MCF 10A (cell line): Measurements from ENCODE around the gene MAP2K3. TPM values are rescaled to one million over a fixed set of nuclear protein-coding genes. Genes with fewer than 3 reads are reported as not detected.

Experiments used
- BruUV-seq: library from RNA; stranded (reverse); fragments of 400-500 nt; replicated peaks from 2 replicates; lab custom pipeline; 2021; lab: Mats Ljungman, UMichigan
- CTCF ChIA-PET: fragments of 300-600 bp; sonication (Branson Sonifier 250); formaldehyde crosslinking; extraction: SDS; loops from one replicate; lab custom pipeline; 2021; ENCODE audit warnings: antibody characterized with exemption, inconsistent platforms; lab: Yijun Ruan, JAX
- POLR2A ChIA-PET: fragments of 300-600, 350-650 bp; sonication (Branson Sonifier 250); formaldehyde crosslinking; extraction: SDS; loops from one replicate; lab custom pipeline; 2020; ENCODE audit warnings: antibody characterized with exemption, inconsistent platforms; lab: Yijun Ruan, JAX
- DNase-seq: peaks from one replicate; pipeline ENCODE4 v3.0.0-alpha.2; 2018; ENCODE audit not compliant: unreplicated experiment
- H3K27ac Mint-ChIP-seq: one replicate; pipeline ENCODE4 v1.8.0; 2022; ENCODE audit warnings: mild to moderate bottlenecking, low read depth, mixed read lengths; ENCODE audit not compliant: unreplicated experiment
- H3K27me3 Mint-ChIP-seq: one replicate; pipeline ENCODE4 v1.8.0; 2022; ENCODE audit warnings: mixed read lengths; ENCODE audit not compliant: insufficient read depth, unreplicated experiment
- H3K36me3 Mint-ChIP-seq: one replicate; pipeline ENCODE4 v1.8.0; 2022; ENCODE audit warnings: mild to moderate bottlenecking, moderate library complexity, mixed read lengths; ENCODE audit not compliant: insufficient read depth, unreplicated experiment
- H3K4me1 Mint-ChIP-seq: one replicate; pipeline ENCODE4 v1.8.0; 2022; ENCODE audit warnings: mixed read lengths; ENCODE audit not compliant: insufficient read depth, unreplicated experiment
- H3K4me3 Mint-ChIP-seq: one replicate; pipeline ENCODE4 v1.8.0; 2022; ENCODE audit warnings: mild to moderate bottlenecking, moderate library complexity, mixed read lengths; ENCODE audit not compliant: unreplicated experiment
- H3K9me3 Mint-ChIP-seq: one replicate; pipeline ENCODE4 v1.8.0; 2022; ENCODE audit warnings: mixed read lengths; ENCODE audit not compliant: unreplicated experiment
- intact Hi-C: fragments of 100-400 bp; cut with micrococcal nuclease; formaldehyde crosslinking; loops from 2 replicates; pipeline ENCODE4 v1.14.1; 2022
- total RNA-seq: library from RNA; stranded (reverse); gene quantifications from 2 replicates; pipeline ENCODE4 v1.2.3, GENCODE V29; 2022
- TF ChIP-seq, protein P1 (sequence below): fragments of 200-600 bp; IDR thresholded peaks from one replicate; pipeline ENCODE4 v1.8.0; 2022; ENCODE audit warnings: antibody characterized with exemption, mild to moderate bottlenecking; ENCODE audit not compliant: unreplicated experiment

Gene MAP2K3
- total RNA-seq, 1 experiment from 2014 or later = 45.2 TPM

DNA sequence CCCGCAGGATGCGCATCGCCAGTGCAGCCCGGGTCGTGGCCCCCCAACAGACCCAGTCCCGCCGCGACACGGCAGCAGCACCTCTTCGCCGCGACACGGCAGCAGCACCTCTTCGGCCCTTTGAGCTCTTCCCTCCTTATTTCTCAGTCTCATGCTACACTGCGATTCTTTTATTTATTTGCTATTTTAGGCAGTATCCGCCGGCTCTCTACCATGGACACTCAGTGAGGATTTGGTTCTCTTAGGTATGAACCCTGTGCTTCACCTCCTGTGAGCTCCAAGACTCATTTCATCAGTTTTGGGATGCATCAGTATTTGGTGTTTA is 8.3 kb upstream of the MAP2K3 start:
- H3K36me3 Mint-ChIP-seq = no peaks in the 10 kb centered on the region
- TF ChIP-seq, protein P1, sequence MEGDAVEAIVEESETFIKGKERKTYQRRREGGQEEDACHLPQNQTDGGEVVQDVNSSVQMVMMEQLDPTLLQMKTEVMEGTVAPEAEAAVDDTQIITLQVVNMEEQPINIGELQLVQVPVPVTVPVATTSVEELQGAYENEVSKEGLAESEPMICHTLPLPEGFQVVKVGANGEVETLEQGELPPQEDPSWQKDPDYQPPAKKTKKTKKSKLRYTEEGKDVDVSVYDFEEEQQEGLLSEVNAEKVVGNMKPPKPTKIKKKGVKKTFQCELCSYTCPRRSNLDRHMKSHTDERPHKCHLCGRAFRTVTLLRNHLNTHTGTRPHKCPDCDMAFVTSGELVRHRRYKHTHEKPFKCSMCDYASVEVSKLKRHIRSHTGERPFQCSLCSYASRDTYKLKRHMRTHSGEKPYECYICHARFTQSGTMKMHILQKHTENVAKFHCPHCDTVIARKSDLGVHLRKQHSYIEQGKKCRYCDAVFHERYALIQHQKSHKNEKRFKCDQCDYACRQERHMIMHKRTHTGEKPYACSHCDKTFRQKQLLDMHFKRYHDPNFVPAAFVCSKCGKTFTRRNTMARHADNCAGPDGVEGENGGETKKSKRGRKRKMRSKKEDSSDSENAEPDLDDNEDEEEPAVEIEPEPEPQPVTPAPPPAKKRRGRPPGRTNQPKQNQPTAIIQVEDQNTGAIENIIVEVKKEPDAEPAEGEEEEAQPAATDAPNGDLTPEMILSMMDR = no peak
- H3K27ac Mint-ChIP-seq = no peak overlapping the region
- peaks cover 19% of the 10 kb centered on the region for H3K4me1 Mint-ChIP-seq
- H3K9me3 Mint-ChIP-seq = no peaks in the 10 kb centered on the region
- H3K27me3 Mint-ChIP-seq = no peaks in the 10 kb centered on the region
- H3K4me3 Mint-ChIP-seq = peak overlapping the region; percentile 77
- CTCF ChIA-PET = interaction anchor here (0.6 to 5.8 kb wide), 12 partner anchors 9 to 236 kb away, joined by 3 to 52 read pairs (median 4); partner anchors contain the start of gene TMEM11
- no peak for DNase-seq
- BruUV-seq = no TSS peak
- intact Hi-C loops = no loop called here
- POLR2A ChIA-PET = interaction anchor here (1.9 to 3.9 kb wide), 4 partner anchors 10 to 233 kb away, joined by 6 to 39 read pairs (median 11); partner anchors contain the start of genes TMEM11 and USP22

GRCh38 chr17:21277332-21277731 is 7.2 kb upstream of the MAP2K3 start:
- TF ChIP-seq, protein P1 = no peak
- no peaks in the 10 kb centered on the region for H3K36me3 Mint-ChIP-seq
- ChIA-PET POLR2A (interaction anchor here (1.0 to 3.9 kb wide), 2 partner anchors 9 to 24 kb away, joined by 3 to 39 read pairs; partner anchors contain the start of gene NATD1), CTCF (interaction anchor here (0.7 to 5.8 kb wide), 11 partner anchors 8 to 235 kb away, joined by 3 to 52 read pairs (median 4); no protein-coding TSS in a partner anchor)
- intact Hi-C loops = no loop called here
- no TSS peak for BruUV-seq
- H3K4me3 Mint-ChIP-seq = no peak overlapping the region
- H3K27me3 Mint-ChIP-seq = no peaks in the 10 kb centered on the region
- no peak for DNase-seq
- peaks cover 27% of the 10 kb centered on the region for H3K4me1 Mint-ChIP-seq
- no peaks in the 10 kb centered on the region for H3K9me3 Mint-ChIP-seq
- no peak overlapping the region for H3K27ac Mint-ChIP-seq

DNA sequence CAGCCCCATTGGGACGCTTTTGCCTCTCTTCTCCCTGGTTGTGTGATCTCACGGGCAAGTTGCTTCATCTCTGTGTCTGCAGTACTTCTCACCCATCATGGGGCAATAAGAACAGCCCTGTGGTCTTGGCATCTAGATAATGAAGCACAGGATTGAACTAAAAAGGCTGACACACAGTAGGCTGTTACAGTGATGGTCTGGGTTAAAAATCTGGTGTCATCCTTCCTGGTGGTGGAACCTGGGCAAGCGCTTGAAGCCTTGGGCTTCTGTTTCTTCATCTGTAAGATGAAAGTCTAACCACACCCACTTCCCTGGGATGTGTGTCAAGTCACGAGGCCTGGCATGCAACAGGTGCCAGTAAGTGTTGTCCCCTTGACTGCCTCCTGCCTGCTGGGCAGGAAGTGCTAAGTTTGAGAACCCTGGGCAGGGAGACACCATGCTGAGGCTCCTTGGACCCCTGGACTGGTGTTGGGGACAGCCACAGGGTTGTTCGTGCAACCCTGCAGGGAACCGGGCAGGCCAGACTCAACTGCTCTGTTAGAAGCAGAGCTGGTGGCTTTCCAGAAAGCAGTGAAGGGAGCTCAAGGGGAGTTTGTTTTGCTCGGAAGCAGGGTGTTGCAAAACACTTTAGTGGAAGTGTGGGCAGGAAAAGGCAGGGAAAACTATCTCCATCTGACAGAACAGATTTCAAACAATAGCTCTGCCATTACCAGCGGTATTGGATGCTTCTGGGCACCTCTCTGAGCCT is 5.9 kb upstream of the MAP2K3 start:
- Mint-ChIP-seq H3K4me3 (no peak overlapping the region), H3K27me3 (no peaks in the 10 kb centered on the region), H3K36me3 (no peaks in the 10 kb centered on the region), H3K9me3 (no peaks in the 10 kb centered on the region), H3K4me1 (peaks cover 33% of the 10 kb centered on the region), H3K27ac (no peak overlapping the region)
- peak; percentile 55 for DNase-seq
- ChIA-PET POLR2A (interaction anchor here (1.1 to 1.6 kb wide), 2 partner anchors 9 to 65 kb away, joined by 3 to 5 read pairs; no protein-coding TSS in a partner anchor), CTCF (interaction anchor here (0.7 to 5.8 kb wide), 28 partner anchors 9 to 455 kb away, joined by 3 to 52 read pairs (median 4); partner anchors contain the start of gene DHRS7B)
- intact Hi-C loops = no loop called here
- BruUV-seq = no TSS peak
- TF ChIP-seq, protein P1 = no peak

DNA sequence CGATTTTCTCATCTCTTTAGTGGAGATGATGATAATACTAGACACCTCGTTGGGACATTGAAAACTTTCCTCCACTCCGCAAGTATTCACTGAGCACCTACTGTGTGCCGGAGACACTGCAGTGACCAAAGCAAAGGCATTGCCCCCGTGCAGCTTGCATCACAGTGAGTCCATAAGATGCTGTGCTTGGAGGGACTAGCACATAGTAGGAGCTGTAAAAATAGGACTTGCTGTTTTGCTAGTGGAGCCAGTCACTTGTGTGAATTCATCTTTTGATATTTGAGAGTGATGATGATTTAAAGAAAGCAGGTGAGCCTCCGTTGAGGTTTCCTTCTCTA is 5.3 kb upstream of the MAP2K3 start:
- ChIA-PET CTCF (interaction anchor here (0.6 to 5.8 kb wide), 33 partner anchors 10 to 455 kb away, joined by 3 to 52 read pairs (median 4); partner anchors contain the start of gene DHRS7B), POLR2A (interaction anchor here (1.1 to 1.6 kb wide), 2 partner anchors 8 to 66 kb away, joined by 3 to 5 read pairs; no protein-coding TSS in a partner anchor)
- no peak overlapping the region for H3K4me3 Mint-ChIP-seq
- H3K9me3 Mint-ChIP-seq = no peaks in the 10 kb centered on the region
- TF ChIP-seq, protein P1 = no peak
- no TSS peak for BruUV-seq
- no peak overlapping the region for H3K27ac Mint-ChIP-seq
- no peak for DNase-seq
- intact Hi-C loops = no loop called here
- H3K27me3 Mint-ChIP-seq = no peaks in the 10 kb centered on the region
- H3K36me3 Mint-ChIP-seq = no peaks in the 10 kb centered on the region
- peaks cover 33% of the 10 kb centered on the region for H3K4me1 Mint-ChIP-seq
